GM21529 (cell line): Measurements from ENCODE around the gene ARFGEF3.

Experiments used
- ATAC-seq: cut with Tn5 transposase; IDR thresholded peaks from one replicate; pipeline ENCODE4 v1.9.1; 2021; ENCODE audit not compliant: unreplicated experiment

ARFGEF3 gene

DNA sequence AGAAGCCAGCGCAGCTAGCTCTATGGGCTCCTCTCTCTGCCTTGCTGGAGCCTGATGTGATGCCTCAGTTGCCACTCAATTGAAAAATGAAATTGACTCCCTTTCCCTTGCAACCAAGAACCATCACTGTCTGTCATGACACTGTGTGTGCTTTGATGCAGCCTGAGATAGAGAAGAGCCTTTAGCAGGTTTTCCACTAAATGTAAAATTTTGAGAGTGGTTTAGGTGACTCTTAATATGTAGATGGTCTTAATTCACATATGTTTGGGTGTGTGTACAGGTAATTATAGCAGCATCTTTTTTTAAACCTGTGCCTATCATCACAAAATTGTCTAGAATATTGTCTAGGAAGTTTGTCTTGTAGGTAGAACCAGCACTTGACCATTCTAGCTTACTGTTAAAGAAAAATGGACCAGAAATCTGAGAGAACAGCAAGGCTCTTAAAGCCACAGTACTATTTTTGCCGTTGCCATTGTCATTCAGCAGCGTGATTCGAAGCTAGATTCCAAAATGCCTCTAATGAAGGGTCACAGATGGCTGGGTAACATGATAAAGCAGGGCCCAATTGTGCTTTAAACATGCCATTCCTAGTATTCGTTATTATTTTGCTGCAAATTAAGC, 1.3 kb downstream of the ARFGEF3 start:
- ATAC-seq, result no peak

DNA sequence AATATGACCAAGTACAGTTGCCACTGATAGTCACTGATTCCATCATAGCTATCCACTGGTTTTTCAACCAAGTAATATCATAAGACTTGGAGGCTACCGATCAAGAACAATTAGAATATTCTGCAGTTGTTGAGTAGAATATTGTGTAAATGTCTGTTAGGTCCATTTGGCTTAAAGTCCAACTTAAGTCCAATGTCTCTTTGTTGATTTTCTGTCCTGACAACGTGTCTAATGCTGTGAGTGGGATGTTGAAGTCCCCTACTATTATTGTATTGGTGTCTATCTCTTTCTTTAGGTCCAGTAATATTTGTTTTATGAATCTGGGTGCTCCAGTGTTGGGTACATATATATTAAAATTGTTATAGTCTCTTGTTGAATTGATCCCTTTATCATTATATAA, 13.9 kb downstream of the ARFGEF3 start:
- no peak for ATAC-seq

DNA sequence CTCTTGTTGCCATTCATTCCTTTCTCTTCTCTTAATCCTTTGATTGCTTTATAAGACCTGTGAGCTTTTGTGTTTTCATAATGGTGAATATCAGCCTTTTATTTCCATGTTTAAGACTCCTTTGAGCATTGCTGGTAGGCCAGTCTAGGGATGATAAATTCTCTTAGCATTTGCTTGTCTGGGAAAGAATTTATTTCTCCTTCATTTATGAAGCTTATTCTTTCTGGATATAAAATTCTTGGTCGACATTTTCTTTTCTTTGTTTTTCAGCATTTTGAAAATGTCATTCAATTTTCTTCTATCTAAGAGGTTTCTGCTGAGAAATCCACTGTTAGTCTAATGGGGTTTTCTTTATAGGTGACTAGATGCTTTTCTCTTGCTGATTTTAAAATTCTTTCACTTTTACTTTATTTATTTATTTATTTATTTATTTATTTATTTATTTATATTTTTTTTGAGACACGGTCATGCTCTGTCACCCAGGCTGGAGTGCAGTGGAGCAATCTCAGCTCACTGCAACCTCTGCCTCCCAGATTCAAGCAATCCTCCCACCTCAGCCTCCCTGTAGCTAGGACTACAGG, 15.0 kb downstream of the ARFGEF3 start:
- ATAC-seq, result no peak

DNA sequence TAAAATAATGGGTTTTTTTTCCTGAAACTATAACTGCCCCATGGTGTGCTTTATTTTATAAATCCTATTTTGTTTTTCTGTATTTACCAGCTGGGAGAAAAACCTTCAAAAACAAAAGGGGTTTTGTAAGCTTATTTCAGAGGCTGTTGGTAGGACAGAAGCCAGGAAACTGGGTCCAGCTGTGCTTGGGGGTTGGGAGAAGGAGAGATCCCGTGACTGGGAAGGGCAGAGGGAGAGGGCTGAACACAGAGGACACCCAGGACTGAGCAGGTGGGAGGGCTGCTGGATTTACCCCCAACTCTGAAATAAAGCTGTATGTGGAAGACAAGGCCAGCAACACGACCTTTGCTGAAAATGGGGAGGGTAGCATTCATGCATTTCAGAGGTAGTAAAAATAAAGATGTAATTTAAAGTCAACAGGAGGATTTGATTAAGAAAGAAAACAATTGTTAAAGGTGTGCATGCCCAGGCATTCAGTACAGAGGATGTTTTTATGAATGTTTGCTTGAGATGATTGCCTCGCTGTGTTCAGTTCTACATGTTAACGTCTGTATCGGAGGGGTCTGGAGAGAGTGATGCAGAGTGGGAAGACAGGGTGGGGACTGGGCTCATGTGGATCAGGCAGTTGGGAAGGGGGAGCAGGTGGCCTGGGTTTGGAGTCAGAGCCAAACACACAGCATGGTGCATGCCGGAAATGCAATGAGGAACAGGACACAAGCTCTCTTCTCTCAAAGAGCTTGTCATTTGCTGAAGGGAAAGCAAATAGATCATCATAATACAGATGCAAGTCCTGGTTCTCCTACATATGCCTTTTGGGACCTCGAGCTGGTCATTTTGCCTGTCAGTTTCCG, 21.4 kb downstream of the ARFGEF3 start:
- ATAC-seq, result no peak

DNA sequence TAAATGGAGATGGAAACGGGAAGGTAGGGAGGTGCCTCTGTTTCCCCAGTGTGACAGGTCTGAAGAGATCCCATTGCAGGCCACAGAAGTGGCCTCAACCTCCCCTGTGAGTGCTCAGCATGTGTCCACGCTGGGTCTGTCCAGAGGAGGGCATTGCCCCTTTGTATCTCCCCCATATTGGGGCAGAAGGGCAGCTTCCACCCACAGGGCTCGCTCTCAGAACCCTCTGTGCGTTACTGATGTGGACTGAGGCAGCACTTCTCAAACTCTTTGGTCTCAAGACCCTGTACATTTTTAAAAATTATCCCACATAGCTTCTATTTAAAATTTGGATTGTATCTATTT, 22.0 kb downstream of the ARFGEF3 start:
- ATAC-seq, result no peak

DNA sequence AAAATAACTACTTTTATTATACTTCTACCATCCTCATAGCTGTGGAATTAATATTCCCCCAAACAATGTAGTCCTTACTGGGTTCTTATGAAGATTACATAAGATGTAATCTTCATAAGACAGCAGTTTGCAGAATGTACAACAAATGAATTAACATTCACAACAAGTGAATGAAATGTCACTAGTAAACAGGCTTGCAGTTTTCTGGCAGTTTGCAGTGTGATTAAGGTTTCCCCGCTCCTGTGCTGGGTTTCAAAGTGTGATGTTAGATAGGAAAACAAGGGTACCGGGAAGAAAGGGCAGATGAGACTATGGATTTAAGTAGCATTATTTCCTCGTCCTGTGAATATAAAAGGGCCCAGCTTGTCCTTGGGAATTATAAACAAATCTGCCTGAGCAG, 22.5 kb downstream of the ARFGEF3 start:
- no peak for ATAC-seq

DNA sequence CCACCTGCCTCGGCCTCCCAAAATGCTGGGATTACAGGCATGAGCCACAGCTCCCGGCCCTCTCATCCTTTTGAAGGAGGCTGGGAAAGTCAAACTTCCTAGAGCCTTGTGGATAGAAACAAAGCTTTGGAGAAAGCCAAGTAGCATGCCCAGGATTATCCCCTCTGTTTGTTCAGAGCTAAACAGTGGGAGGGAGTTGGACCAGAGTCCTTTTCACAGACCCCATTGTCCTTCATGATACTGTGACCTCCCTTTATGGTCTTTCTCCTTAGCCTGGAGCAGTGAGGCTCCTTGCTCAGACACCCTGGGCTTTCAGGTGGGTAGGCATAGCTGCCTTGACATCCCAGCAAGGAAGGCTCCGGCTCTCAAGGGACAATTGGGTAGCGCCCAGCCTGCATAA, 25.4 kb downstream of the ARFGEF3 start:
- ATAC-seq, result no peak

DNA sequence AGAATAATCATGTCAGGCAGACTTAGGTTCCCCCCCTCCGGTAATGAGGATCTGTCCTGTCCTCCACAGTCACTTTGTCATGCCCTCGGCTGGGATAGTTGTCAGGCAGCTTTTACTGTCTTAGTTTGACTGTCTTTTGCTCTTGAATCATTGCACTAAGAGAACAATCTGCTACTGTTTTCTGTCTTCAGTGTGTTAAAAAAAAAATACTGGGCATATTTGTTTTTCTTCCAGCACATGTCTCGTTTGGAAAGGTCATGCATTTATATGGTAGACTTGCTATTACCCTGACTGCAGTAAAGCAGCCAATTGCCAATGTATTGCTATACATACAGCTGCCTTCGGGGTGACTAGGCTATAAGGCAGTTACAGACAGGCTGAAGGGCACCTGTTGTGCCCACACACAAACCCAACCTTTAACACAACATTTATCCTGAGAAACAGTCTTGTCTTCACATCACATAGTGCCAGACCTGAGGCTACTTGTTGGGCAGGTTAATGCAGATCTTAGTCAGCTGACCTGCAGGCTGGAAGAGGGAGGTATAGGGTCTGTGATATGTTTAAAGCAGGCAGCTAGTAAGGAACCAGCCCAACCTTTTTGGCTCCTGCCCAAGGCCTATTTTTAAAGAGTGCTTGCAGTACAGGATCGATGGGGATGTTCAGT, 26.7 kb downstream of the ARFGEF3 start:
- no peak for ATAC-seq

DNA sequence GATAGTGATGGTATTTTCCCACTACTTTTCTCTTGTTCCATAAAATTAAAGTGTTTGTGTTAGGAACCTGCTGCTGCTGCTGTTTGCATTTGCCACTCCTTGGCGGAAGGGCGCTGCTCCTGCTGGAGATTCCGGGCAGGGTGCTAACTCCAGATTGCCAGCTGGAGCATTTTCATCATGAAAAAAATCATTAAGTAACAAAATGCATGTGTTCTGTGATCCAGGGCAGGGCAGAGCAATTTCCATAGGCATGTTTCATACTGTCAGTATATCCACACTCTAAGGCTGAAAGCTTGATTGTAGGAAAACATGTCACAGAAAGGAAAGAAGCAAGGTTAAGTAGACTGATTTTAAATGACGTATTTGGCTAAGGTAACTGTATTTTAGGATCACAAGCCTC, 32.5 kb downstream of the ARFGEF3 start:
- no peak for ATAC-seq

DNA sequence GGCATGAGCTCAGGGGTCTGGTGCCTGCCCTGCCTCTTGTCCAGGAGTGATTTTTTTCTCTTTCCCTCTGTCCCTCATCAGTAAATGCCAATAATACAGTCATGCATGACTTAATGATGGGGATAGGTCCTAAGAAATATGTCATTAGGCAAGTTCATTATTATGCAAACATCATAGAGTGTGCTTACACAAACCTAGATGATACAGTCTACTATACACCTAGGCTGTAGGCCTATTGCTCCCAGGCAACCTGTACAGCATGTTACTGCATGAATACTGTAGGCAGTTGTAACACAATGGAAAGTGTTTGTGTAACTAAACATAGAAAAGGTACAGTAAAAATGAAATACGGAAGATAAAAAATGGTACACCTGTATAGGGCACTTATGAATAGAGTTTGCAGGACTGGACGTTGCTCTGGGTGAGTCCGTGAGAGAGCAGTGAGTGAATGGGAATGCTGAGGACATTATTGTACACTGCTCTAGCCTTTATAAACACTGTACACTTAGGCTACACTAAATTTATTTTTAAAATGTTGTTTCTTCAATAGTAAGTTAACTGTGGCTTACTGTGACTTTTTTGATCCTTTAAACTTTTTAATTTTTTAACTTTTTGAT, 34.5 kb downstream of the ARFGEF3 start:
- ATAC-seq, result no peak

DNA sequence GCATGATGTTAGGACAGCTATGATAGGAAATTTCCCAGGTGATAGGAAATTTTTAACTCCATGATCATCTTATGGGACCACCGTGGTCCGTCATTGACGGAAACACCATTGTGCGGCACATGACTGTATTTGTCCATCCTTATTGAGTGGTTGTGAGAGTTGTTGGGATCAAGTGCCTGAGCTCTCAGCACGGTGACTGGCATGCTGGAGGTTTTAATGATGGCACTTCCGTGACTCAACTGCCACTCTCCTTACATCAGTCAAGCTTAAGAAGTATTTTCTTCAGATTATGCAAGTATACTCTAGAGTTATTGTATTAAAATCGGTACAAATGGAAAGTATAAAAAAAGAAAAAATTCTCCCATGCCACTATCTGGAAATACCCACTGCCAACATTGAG, 35.8 kb downstream of the ARFGEF3 start:
- ATAC-seq, result no peak

DNA sequence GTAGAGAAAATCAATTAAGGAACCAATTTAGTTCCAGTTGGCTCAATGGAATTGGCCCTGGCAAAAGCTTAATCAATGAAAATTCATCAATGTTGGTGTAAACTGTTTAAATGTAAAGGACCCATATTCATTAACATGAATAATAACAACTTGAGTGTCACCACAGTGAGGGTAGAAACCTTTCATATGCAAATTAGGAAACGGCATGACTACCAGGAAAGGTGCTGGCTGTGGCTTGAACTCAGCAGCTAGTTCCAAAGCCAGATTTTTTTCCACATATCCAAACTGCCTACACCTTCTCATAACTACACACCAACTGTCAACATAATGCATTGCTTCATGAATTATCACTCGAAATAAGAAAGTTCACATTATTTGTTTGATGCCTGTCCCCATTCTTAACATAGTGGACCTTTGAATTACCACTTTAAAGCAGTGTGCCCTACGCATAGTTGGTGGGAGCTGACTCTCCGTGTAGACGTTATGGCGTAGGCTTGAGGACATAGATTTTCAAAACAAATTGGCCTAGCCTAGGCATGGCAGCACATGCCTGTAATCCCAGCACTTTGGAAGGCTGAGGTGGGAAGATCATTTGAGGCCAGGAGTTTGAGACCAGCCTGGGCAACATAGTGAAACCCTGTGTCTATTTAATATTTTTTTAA, 36.8 kb downstream of the ARFGEF3 start:
- no peak for ATAC-seq

DNA sequence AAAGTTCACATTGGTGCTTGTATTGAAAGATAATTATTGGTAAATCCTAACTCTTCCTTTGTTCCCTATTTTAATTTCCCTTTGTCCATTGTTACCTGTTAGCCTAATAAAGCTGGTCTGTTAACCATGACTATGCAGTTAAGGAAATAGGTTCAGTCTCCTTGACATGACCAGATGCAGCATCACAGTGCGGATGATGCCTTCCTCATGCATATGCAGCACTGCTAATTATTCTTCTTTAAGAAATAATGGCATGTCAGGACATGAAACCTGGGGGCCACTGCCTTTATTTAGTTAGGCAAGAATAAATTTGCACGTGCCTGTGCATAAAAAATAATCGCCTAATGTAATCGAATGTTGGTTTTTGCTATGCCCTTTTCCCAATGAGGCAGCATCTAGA, 40.1 kb downstream of the ARFGEF3 start:
- no peak for ATAC-seq

DNA sequence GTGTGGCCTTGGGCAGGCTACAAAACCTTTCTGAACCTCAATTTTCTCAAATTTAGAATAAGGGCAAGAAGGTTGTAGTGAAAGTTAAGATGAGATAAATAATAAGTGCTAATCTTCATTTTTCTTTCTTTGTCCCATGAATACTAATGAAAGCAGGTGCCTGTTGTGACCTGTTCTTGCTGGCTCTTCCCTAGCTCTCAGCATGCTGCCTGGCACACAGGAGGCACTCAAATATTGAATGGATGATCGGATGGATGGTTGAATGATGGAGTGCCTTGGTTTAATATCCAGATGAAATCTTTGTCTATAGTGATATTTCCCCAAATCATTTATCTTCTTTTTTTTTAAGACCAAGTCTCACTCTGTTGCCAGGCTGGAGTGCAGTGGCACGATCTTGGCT, 41.6 kb downstream of the ARFGEF3 start:
- ATAC-seq, result no peak

DNA sequence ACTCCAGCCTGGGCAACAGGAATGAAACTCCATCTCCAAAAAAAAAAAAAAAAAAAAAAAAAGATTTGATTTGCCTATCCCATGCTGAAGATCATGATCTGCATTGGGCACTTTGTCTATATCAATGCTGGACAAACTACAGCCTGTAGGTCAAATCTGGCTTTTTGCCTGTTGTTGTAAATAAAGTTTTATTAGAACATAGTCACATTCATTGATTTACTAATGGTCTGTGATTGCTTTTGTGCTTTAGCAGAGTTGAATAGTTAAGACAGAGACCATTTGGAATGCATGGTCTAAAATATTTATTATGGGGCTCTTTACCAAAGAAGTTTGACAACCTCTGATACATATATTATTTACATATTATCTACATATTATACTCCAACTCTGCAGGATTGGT, 42.6 kb downstream of the ARFGEF3 start:
- ATAC-seq, result no peak

DNA sequence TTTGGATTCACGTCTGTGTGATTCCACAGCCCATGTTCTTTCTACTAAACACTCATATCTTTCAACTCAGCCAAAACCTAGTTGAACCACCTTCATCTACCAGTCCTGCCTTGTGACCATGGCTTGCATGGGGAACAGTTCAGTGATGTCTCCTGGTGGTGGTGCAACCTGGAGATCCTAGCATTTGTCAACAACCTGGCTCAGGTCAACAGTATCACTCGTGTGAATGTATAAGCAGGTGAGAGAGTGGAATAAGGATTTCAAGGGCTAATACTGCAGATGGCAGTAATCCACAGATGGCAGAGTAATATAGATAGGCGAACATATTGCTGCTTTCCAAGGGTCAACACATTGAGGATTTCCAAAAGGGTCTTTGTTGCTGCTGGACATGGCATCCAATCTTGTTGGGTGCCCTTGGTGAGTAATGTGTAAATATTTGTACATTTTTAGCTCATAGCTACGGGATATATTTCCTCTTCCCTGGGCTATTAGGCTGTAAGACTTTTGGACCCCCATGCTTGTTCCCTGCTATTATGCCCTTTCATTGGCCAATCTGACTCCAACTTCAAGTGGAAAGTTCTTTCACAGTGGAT, 43.1 kb downstream of the ARFGEF3 start:
- no peak for ATAC-seq

DNA sequence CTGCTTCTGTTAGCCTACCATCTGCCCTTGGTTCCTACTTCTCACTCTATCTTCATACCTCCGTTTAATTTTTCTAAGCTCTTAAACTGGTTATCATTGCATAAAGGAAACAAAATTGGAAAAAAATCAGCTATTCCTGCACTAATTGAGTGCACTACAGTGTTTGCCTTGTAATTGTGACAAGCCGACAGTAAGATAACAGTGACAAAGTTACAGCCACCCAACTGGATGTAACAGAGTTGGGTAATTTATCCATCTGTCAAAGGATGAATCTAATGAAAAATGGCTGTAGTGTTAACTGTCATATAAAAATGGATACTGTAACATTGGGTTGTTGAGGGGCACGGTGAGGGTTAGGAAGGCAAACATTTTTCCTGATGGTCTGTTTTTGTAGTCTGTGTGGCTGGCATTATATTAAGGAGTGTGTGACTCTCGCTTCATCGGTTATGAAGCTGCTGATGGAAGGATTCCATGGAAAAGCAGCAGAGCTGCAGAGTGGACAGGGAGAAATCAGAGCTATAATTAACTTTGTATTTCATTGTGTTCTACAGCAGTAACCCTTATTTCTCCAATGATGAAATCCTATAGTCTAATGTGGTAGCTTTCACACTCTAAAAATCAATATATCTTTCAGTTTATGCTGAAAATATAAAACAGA, 43.8 kb downstream of the ARFGEF3 start:
- no peak for ATAC-seq

DNA sequence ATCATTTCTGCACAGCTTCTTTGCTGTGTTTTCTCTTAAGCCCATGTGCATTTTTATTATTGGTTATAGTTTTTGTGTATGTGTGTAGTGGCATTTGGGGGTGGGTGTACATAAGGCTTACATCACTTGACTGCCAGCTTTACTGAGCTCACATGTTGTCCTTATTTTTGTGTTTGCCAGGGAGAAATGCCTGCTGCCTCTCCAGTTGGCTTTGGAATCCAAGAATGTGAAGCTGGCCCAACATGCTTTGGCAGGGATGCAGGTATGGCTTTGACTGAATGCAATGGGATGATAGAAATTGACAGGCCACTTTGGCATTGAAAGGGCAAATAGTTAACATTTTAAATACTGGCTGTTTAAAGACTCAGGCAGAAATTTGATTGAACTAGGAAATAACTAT, 45.1 kb downstream of the ARFGEF3 start:
- no peak for ATAC-seq

DNA sequence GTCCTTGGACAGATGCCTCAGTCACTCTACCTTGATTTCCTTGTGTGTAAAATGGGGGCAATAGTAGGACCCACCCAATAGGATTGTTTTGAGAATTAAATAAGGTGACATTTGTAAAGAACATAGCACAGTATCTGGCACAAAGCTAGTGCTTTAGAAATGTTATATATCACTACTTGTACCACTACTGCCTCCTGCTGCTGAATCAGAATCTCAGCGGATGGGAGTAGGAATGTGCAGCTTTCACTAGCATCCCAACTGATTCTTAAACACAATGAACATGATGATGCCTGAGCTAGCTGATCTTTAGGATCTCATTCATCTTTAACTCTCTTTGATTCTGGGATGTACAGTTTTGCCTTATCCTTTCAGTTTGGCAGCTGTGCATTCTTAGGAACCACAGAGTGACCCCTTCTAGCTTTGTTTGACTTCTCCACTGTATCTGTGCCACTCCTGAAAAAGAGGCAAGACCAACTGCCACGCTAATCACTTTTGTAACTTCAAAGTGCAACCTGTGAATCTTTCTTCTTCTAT, 49.4 kb downstream of the ARFGEF3 start:
- ATAC-seq, result no peak

DNA sequence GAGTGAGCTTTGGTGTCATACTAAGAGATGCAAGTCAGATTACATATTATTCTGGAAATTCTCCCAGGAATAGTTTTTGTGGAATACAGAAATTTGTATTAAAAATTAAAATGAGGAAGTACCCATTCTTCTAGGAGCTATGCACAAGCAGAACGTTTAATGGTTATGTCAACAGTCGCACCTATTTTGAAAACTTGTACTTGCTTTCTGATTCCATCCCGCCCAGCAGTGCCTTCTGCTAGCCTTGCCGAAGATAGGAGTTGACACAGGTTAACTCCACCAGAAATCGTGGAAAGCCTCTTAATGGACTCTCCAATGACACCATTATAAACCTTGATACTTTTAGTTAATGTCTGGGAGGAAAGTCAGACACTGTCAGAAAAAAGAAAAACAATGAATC, 49.9 kb downstream of the ARFGEF3 start:
- no peak for ATAC-seq
